ENCODE data around the gene CA5B.

- no peak for TF ChIP-seq EZH2 (IDR thresholded peaks at IDR 0.05; ENCODE audit: borderline replicate concordance, low read depth, low read length, severe bottlenecking)
- no peak for TF ChIP-seq CTCF (IDR thresholded peaks at IDR 0.05; ENCODE audit: extremely low read depth in 1 of 2, insufficient read depth in 1 of 2, low read depth in 1 of 2, low read length in 2 of 2)
- no peak for TF ChIP-seq POLR2AphosphoS5 (IDR thresholded peaks at IDR 0.05; ENCODE audit: insufficient read depth, low read depth, low read length)
- no peak for TF ChIP-seq POLR2A (IDR thresholded peaks at IDR 0.05; ENCODE audit: low read depth, low read length)
- TF ChIP-seq MAX (IDR thresholded peaks at IDR 0.05; ENCODE audit: insufficient read depth, insufficient read length): no peak
- TF ChIP-seq FOS (IDR thresholded peaks at IDR 0.05; ENCODE audit: borderline replicate concordance, insufficient read depth, low read length): no peak
- TF ChIP-seq JUN (IDR thresholded peaks at IDR 0.05; ENCODE audit: borderline replicate concordance, insufficient read depth, insufficient read length, low read depth): no peak
These were observed 7.1 kb downstream of the CA5B start for GRCh38 chrX:15745179-15745578.

Measured in endothelial cell of umbilical vein (primary cell).